Activated CD4-positive, CD25-positive, alpha-beta regulatory T cell treated with anti-CD3 and anti-CD28 coated beads, Interleukin-2, amount 50 U/mL, for 16 hours (primary cell): ENCODE results near the gene NBAS.

Experiments used
- DNase-seq: peaks from one replicate; pipeline ENCODE4 v3.0.0-alpha.2; 2020; ENCODE audit warnings: low read depth, low spot score

The NBAS gene

DNA sequence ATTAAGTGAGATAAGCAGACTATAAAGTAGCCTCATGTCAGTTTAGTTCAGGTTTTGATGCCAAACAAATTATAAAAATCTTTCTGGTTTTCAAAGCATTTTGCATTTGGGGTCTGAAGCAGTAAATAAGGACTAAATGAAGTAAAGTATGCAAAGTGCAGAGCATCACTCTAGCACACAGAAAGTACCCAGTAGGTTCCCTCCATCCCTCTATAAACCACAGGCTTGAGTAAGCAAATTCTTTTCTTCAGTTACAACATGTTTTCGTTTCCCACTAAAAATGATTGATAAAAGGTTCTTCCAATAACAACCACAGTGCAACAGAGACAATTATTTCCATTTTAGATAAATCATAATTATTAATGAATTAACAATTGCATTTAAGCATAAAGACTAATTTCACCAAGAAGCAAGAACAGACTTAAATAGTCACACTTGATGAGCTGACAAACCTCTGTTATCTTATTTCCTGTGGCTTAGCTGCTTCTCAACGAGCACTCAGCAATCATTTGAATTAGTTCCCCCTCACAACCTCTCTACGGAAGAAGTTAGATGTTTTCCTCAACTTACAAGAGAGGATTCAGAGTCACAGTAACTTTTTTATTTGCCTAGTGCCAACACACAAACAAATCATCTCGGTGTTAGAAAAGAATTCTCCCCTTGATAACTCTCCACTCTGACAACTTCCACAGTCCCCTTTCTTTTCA, 249.8 kb downstream of the NBAS start:
- DNase-seq, result no peak

DNA sequence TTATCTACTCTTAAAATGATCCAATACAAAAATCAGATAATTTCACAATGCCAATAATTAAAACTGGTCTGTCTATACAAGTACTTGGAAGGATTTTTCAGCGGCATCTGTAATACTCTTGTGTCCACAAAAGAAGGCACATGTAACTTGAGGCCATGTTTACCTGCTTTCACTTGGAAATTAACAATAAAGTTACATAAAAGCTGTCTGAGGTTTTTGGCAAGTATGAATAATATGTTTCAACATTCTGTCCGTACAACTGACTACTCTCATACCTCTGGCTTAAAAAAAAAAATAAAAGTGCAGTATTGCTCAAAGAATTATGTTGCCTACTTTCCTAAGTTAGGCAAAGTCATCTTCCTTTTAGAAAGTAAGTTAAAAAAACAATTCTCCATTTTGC, 253.6 kb downstream of the NBAS start:
- no peak for DNase-seq

DNA sequence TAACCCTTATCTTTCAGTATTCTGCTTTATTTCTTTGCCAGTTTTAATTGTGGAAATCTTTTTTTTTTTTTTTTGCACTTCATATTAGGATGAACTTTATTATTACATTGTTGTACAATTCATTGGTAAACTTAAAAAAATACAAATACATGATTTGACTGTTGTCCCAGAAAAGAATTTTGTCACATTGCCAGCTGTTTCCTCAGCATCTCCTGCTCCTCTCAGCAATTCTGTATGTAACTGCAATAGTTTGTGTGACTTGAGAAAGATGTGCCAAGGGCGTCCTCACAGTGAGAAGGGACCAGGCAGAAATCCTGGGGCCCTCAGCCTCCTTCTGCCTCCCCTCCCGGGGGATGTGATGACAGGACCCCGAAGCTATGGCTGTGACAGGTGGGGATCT, 254.4 kb downstream of the NBAS start:
- DNase-seq, result no peak

DNA sequence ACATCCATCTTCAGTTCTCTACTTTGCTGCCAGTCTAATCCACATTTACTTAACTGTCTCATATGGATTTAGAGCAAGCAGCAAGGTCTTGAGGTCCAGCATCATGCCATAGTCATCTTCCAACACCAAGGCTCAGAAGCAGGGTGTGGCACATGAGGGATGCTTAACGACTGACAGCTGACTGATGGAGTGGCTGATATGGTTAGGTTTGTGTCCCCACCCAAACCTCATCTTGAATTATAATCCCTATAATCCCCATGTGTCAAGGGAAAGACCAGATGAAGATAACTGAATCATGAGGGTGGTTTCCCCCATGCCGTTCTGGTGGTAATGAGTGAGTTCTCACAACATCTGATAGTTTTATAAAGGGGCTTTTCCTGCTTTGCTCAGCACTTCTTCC, 257.3 kb downstream of the NBAS start:
- DNase-seq, result no peak

GRCh38 chr2:15302154-15302553, 259.0 kb downstream of the NBAS start:
- no peak for DNase-seq

DNA sequence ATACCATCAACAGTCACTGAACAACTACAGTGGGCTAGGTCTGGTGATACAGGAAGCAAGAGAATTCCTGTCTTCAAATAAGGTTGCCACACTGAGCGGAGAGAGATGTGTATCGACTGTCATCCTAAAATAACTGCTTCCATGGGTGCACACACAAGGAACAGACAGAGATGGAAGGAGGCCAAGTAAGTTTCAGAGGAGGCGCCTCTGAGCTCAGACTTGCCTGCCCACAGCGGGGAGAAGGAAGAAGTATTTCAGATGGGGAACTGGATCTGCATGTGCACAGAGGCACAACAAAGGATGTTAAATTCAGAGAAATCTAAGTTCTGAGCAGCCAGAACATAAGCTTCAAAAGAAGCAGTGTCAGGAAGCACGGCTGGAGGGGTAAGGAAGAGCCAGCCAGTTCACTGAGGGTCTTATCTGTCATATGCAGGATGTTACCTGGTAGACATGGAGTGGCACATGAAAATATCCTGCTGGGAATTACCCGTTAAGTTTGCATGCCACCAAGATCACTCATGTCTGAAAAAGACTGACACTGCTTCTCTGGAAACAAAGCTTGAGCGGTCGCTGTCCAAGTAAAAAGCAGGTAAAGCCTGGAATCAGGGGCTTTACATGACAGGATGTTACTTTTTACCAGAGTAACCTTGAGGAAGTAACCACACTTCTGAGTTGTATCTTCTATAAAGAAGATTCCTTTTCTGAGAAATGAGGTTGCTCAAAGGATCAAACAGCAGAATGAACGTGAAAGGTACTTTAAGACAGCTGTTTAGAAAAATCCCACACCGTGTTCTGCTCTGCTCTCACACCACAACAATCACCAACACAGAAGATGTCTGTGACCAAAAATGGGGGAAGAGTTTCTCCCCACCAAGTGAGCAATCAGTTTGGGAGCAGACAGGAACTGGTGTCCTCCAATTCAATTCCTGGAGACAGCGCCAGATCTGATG, 260.2 kb downstream of the NBAS start:
- DNase-seq, result no peak

DNA sequence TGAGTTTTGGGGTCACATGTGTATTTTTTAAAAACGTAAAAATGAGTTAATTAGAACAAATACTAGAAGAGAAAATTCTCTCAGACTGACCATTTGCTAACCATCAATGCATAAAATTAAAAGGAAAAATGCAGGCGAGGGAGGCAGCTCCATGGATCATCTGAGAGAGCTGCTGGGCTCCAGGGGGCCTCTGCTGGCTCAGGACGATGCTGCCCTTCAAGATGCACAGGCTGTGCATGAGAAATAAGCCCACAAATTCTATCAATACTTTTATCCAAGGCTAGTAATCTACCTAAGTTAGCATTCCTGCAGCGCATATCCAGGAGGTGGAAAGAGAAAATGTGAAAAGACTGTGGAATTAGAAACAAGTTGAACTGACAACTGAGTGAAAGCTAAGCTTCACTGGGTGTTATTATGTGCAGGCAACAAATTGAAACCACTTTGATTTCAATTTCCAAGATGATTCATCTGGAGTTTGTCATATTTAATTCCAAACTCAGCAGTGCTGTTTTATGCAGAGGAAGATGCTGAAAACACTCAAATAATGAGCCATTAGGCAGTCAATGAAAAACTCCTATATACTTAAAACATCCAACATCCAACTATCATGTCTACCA, 261.1 kb downstream of the NBAS start:
- no peak for DNase-seq

GRCh38 chr2:15298770-15299169, 262.4 kb downstream of the NBAS start:
- DNase-seq, result no peak

GRCh38 chr2:15293262-15293937, 267.7 kb downstream of the NBAS start:
- DNase-seq, result no peak

GRCh38 chr2:15287447-15288184, 273.5 kb downstream of the NBAS start:
- no peak for DNase-seq

DNA sequence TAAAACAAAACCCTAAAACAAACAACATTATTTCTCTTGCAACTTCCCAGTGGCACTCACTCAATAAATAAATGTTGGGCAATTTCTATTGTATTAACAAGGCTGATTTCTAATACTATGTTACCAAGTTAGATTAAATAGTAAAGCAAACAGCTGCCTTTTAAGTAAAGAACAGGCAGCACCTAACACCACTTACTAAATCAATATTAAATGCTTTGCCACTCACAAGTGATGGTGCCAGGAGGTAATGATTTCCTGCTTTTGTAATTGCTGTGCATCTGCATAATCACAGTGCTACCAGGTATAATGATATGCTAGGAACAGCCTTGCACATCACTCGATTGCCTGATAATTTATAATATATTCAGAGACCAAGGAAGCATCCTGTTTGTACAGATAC, 276.5 kb downstream of the NBAS start:
- no peak for DNase-seq

GRCh38 chr2:15281681-15282080, 279.5 kb downstream of the NBAS start:
- no peak for DNase-seq

DNA sequence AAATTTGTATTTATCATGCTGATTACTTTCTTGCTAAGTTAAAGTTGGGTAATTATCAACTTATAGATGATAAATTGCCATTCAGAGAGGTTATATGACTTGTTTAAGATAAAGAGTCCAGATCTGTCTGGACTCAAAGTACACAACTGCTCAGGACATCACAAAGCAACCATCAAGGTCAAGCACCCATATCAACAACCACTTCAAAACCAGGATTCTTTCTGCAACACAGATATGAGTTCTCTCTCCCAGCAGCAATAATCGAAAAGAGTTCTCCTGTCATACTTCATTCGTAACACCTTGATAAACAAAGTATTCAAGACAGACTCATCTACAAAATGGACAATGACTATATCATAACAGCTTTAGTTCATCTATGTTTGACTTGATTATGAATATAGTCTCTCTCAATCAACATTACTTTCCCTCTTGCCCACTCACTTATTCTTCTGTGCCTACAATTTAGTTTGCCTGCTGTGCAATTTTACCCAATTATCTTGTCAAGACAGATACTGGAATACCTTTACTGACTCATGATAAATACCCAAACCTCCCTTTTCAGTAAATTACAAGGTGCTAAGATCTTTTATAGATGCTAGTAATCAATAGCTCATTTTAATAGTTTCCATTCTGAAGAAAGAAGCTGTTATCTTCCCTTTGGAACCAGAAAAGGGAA, 281.8 kb downstream of the NBAS start:
- no peak for DNase-seq

GRCh38 chr2:15278296-15278695, 282.8 kb downstream of the NBAS start:
- no peak for DNase-seq

DNA sequence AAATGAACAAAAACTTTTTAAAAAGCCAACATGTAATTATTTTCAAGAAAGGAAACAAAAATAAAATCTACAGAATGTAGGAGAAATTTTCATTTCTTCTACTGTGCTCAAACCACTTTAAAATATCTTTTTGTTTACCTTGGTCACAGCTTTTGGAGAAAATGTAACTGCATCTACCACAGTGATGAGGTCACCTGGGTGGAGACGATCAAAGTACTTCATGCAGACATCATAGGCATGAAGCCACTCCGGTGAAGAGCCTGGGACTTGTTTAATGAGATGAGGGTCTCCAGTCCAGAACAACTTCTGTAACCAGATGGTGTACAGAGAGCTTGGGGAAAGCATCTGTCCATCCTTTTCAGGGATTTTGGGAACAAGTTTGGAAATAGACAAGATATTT, 285.8 kb downstream of the NBAS start:
- DNase-seq, result no peak

GRCh38 chr2:15273452-15273851, 287.7 kb downstream of the NBAS start:
- DNase-seq, result no peak

GRCh38 chr2:15272942-15273341, 288.2 kb downstream of the NBAS start:
- no peak for DNase-seq

GRCh38 chr2:15271941-15272542, 289.1 kb downstream of the NBAS start:
- no peak for DNase-seq

DNA sequence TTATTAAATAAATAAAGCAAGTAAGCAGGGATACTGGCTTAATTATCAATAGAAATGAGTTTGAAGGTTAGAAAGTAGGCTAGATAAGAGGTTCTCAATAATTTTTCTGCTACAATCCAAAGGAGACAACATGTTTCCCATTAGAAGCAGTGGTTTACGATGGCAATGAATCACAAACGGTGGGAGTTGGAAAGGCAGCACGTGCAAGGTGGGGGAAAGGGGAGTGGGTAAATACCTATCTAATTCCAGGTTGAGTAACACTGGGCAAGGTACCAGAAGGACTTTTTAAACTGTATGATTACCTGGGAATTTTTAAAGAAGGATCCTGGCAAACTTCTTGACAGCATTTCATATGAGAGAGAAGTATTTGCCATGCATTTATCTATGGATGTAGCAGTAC, 289.9 kb downstream of the NBAS start:
- no peak for DNase-seq

DNA sequence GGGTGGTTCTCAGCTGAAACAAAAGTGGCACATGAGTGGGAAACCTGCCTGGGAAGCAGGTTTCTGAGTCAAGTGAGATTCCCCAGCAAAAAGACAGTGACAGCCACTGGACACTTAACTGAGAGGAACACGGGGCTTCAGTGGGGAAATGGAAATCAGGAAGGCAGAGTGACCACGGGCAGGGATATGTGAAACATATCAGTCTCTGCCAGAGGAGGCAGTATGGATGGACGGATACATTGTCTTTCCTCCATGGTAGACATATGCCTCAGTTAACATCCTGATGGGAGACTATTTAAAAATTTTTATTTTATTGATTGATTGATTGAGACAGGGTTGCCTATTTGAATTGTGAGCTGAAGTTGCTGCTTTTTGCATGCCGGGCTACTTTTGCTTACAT, 292.1 kb downstream of the NBAS start:
- no peak for DNase-seq
